Embryonic facial prominence (tissue), 1 donor: ENCODE results near the gene ELSPBP1.
"Not testable (repeated sequence)": the region's sequence is repeated elsewhere in the genome, so short reads cannot be mapped to it uniquely, and the experiment has no call there.

Source experiments
- DNase-seq: peaks from one replicate; pipeline ENCODE4 v3.0.0-alpha.2; 2016; ENCODE audit errors: extremely low spot score

ELSPBP1 gene

DNA sequence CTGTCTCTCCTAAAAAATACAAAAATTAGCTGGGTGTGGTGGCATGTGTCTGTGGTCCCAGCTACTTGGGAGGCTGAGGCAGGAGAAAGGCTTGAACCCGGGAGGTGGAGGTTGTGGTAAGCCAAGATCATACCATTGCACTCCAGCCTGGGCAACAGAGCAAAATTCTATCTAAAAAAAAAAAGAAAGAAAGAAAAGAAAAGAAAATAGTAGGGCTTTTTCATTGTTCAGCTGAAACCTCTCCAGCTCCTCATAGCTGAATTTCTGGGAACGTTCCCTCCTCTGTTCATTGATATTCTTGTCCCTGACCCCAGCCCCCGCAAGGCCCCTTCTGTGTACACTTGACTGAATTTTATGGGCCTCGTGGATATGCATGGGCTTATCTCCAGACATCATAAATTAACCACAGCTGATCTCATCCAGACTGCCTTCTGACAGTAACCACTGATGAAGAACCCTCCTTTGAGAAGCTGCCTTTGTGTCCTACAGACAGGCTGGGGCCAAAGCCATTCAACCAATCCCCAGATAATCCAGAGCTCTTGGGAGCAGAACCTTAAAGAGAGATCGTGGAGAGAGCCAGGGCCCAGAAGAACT is at the start of gene ELSPBP1:
Gene ELSPBP1 (plus strand): TSS at position 424 of the 594 bp plus-strand sequence. CDS start 14,036 bp downstream, outside the sequence.
- DNase-seq = no peak

DNA sequence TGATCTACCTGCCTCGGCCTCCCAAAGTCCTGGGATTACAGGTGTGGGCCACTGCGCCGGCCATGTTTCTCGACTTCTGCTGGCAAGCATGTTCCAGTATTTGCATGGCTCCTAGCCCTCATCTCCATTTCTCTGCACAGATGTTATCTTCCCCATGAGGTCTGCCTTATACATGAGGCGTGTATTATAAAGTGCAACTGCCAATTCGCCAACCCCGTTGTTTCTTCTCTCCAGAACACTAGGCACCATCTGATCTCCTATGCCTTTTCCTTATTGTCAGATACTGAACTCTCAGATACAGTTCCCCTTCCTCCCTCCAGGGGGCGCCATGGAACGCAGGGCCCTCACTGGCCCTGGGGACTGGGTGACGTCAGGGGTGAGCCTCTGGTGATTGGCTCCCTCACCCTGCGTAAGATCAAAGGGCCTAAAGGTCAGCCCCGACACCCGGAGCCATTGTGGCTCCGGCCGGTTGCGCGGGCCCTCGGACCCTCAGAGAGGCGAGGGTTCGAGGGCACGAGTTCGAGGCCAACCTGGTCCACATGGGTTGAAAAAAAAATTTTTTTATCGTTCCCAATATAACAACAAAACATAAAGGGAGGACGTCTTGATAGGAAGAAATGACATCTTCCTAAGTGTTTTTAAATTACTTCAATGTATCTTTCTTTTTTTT is 44.4 kb upstream of the ELSPBP1 start:
- DNase-seq = not testable (repeated sequence)

DNA sequence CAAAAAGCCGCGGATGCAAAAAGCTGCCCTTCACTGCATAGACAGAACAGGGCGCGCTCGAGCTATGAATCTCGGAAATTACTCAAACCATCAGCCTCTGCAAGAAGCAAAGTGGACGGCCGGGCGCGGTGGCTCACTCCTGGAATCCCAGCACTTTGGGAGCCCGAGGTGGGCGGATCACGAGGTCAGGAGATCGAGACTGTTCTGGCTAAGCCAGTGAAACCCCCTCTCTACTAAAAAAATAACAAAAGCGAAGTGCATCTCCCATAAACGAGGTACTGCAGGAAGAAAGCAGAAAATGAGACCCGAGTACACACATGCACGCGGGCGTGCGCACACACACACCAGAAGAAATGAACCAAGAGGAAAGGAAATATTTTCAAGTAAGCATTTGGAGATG is 42.3 kb upstream of the ELSPBP1 start:
- DNase-seq = not testable (repeated sequence)

DNA sequence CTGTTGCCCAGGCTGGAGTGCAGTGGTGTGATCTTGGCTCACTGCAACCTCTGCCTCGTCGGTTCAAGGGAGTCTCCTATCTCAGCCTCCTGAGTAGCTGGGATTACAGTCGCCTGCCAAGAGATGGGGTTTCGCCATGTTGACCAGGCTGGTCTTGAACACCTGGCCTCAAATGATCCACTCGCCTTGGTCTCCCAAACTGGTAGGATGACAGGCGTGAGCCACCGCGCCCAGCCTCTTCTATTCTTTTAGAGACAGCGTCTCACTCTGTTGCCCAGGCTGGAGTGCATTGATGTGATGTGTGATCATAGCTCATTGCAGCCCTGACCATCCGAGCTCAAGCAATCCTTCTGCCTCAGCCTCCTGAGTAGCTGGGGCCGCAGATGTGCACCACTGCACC is 38.5 kb upstream of the ELSPBP1 start:
- not testable (repeated sequence) for DNase-seq

DNA sequence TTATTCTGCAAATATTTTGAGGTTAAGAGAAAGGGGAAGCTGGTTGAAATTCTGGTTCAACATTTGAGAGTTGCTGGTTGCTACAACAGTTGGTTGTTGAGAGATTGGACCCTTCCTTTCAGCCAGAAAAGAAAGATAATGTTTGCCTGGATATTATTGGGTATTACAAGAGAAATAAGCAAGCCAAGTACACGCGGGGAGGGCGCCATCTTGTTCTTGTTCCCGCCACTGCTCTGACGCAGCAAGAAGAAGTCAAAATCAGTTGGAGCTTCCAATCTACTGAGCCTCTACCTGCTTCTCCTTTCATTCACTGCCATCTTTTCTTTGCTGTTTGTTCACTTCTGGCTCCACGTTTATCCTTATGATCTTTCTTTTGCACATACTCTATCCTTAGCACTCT is 20.9 kb upstream of the ELSPBP1 start:
- no peak for DNase-seq

DNA sequence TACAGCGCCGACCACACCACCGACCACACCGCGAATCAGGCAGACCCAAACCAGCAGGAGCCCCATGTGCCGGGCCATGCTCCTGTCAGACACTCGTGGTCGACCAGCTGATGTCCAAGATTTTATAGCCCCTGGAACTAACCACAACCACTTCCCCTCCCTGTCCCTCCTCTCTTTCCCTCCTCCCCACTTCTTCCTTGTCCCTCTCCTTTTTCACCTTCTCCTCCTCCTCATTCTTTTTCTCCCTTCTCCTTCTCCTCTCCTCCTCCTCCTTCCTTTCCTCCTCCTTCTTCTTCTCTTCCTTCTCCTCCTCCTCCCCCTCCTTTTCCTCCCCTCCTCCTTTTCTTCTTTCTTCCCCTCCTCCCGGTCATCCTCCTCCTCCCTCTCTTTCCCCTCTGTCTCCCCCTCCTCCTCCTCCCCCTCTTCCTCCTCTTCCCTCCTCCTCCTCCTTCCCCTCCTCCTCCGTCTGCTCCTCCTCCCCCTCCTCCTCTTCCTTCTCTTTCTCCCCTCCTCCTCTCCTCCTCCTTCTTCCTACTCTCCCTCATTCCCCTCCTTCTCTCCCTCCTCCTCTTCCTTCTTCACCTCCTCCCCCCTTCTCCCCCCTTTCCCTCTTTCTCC is 3.1 kb upstream of the ELSPBP1 start:
- no peak for DNase-seq

DNA sequence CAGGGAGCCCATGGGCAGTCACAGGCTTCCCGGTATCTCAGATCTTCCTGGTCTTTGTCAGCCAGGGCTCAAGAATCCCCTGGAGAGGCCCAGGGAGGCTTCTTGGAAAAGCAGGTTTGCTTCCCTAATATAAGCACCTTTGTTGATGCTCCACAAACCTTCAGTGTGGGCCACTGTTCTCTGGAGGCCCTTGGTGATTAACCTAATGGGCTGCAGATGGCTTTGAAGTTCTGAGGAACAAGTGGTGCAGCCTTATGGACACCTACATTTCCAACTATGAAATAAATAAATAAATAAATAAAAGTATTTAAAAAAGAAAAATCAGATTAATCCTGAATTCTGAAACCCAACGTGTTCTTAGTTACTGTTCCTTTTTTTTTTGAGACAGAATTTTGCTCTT is 2.4 kb upstream of the ELSPBP1 start, which contains the start of gene BSPH1:
Gene BSPH1 (minus strand): TSS at position 101 of the 400 bp plus-strand sequence. CDS start 89 bp downstream, at position 12.
- DNase-seq = no peak

DNA sequence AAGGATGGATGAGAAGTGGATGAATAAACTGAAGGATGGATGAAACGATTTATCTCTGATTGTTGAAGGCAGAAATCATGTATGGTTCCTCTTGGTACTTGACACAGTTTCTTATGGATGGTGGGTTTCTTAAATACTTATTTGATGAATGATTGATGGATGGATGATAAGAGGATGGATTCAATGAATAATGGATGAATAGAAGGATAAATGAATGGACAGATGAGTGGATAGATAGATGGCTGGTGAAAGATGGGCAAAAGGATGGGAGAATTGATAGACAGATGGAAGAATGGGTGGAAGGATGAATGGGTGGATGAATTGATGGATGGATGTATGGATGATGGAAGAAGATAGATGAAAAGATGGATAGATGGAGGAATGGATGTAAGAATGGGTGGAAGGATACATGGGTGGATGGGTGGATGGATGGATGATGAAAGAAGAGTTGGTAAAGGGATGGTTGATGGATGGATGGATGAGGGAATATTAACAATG is 1.8 kb downstream of the ELSPBP1 start:
- DNase-seq = no peak

DNA sequence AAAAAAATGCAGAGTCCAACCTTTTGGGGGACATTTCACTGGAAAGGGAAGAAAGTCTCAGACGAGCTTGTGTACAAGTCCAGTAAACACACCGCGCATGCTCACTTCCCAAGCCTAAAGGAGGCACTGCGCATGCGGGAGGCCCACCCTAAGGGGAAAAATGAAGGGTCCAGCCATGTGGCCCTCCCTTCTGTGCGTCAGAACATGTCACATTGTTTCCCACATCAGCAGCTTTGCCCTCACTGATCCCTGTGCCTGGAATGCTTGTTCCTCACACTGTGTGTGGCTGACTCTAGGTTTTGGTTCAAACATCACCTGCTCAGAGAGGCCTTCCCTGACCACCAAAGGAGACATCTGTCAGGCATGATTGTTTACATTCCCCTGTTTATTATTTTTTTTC is 4.4 kb downstream of the ELSPBP1 start:
- DNase-seq = no peak

DNA sequence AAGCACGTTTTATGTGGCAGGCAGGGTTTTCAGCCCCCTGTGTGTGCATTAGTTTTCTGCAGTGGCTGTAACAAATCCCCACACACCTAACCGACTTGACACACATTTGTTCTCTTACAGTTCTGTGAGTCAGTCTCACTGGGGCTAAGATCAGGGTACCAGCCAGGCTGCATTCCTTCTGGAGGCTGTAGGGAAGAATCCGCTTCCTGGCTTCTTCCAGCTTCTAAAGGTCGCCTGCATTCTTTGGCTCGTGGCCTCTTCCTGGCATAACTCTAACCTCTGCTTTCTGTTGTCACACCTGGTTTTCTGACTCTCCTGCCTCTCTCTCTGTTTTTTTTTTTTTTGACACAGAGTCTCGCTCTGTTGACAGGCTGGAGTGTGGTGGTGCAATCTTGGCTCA is 6.4 kb downstream of the ELSPBP1 start:
- DNase-seq = no peak

DNA sequence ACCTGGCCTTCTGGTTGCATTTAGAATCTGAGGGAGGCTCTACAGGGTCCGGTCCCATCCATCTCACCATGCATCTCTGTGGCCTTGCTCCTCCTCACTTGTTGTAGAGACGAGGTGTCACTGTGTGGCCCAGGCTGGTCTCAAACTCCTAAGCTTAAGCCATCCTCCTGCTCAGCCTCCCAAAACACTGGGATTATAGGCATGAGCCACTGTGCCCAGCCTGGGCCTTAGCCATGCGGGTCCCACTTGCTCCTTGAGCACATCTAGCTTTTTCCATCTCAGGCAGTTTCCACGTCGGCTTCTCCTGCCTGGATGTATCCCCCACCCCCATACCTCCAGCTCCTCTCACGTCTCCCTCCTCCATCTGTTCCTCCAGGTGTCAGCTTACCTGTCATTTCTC is 9.8 kb downstream of the ELSPBP1 start:
- no peak for DNase-seq

DNA sequence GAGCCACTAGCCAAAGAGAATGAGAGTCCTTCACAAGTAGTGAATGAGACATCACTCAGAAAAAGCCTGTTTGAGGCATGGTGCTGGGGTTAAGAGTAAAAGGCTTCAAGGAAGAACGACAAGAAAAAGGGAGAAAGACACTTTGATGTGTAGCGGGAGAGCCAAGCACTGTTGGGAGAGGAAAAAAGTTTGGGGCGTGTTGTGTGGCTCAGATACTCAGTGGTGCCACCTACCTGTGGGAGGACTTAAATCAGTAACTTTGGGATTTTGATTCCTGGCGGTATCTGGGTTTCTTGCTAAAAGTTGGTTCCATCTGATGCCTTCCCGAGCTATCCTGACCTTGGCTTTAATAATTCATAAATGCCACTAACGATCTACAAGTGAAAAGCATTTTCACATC is 12.3 kb downstream of the ELSPBP1 start:
- DNase-seq = no peak

DNA sequence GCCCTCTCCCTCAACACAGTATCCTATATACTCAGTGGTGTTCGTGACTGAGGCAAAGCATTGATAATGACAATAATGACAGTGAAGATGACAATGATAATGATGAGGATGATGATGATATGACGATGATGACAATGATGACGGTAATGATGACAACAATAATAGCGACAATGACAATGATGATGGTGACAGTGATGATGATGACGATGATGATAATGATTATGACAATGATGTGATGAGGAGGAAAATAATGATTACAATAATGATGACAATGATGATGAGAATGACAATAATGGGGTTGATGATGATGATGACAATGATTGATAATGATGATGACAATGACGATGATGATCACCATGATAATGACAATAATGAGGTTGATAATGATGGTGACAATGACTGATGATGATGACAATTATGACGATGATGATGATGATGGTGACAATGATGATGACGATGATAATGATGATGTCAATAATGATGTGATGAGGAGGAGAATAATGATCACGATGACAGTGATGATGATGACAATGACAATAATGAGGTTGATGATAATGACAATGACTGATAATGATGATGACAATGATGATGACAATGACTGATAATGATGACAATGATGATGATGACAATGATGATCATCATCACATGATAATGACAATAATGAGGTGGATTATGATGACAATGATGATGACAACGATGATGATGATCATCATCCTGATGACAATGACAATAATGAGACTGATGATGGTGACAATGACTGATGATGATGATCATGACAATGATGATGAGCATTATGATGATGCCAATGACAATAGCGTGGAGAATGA is 16.7 kb downstream of the ELSPBP1 start:
- DNase-seq = no peak

DNA sequence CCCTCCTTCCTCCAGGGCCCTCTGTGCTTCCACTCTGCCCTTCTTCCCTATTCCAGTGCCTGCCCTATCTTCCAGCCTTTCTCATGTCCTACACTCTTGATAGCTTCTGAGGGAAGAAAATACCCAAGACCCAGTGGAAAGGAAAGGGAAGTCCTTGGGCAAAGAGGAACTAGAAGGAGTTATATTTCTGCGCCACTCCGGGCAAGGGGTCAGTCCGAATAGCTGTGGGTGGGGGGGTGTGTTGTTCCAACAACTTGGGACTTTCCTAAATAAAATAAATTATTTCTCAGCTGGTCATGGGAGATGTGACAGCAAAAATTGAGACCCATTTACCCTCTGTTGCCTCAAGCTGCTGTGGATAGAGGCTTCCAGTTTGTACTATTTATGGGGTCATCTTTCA is 26.3 kb downstream of the ELSPBP1 start:
- DNase-seq = no peak

DNA sequence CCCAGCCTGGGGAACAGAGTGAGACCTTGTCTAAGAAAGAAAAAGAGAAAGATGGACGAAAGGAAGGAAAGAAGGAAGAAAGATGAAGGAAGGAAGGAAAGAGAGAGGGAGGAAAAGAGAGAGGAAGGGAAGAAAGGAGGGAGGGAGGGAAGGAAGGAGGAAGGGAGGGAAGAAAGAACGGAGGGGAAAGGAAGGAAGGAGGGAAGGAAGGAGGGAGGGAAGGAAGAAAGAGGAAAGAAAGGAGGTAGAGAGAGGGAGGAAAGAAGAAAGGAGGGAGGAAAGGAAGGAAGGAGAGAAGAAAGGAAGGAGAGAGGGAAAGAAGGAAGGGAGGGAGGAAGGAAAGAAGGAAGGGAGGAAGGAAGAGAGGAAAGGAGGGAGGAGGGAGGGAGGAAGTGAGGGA is 28.6 kb downstream of the ELSPBP1 start:
- DNase-seq = no peak

DNA sequence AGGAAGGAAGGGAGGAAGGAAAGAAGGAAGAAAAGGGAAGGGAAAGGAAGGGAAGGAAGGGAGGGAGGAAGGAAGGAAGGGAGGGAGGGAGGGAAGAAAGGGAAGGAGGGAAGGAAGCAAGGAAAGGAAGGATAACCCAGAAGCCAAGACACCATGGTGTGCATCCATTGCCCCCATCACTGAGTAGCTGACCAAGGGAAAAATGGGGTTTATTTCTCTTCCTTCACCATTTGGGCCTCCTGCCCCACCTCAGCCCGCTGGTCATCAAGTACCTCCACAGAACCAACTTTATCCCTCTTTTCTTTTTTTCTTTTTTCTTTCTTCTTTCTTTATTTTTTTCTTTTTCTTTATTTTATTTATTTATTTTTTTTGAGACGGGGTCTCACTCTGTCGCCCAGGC is 29.1 kb downstream of the ELSPBP1 start:
- no peak for DNase-seq

DNA sequence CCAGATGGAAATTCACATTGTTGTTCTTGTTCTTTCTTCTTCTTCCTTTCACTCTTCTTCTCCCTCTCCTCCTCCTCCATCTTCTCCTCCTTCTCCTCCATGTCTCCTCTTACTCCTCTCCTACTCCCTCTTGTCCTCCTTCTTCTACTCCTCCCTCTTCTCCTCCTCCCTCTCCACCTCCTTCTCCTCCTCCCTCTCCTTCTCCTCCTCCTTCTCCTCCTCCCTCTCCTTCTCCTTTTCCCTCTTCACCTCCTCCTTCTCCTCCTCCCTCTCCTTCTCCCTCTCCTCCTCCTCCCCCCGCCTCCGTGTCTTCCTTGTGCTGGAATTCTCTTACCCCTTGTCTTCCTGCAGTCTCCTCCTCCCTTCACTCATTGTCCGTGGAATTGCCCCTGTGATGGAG is 31.0 kb downstream of the ELSPBP1 start:
- no peak for DNase-seq

DNA sequence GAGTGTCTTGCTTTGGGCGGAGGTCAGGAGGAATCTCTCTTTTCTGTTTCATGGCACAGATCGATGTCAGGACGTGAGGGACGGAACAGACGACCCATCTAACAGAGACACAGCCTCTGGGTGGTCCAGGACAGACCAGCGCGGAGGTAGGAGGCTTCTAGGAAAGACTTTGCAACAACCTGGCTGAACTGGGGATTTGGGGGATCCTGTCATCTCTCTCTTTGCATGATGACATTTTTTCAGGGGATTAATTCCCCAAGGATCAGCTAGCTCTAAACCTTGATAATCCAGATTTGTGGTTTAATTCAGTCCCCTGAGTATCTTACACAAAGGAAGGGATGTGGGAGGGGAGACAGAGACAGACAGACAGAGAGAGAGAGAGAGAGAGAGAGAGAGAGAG is 35.0 kb downstream of the ELSPBP1 start:
- DNase-seq = no peak

DNA sequence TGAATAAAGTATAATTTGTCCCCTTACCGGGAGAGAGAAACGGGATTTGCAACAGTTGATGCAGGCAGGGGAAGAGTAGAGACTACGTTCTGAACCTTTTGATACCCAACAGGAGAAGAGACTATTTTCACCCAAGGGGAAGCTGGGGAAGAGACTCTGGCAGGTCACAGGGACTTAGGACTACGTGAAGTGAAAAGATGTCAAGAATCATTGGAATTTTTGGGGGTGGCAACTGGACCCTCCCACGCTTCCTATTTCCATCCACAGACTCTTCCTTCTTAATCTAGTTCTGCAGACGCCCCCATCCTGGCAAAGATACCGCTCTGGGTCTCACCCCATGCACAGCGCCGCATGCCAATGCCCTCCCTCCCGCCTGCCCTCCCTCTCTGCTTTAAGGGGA is 35.6 kb downstream of the ELSPBP1 start:
- no peak for DNase-seq

DNA sequence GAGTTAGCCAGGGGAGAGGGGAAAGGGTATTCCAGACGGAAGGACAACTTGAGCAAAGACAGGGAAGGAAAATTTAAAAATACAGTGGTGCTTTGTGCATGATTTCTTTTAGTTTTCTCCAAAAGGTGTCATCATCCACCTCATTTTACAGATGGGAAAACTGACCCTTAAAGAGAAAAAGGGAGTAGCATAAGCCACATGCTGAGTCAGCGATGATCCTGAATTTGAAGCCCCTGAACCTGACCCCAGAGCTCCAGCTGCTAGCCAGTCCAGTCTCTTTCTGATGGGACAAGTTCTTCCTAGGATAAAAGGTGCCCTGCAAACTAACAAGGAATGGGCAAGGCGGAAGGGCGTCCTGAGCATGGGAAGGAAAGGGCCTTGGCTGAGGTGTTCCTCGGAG is 39.2 kb downstream of the ELSPBP1 start:
- no peak for DNase-seq

DNA sequence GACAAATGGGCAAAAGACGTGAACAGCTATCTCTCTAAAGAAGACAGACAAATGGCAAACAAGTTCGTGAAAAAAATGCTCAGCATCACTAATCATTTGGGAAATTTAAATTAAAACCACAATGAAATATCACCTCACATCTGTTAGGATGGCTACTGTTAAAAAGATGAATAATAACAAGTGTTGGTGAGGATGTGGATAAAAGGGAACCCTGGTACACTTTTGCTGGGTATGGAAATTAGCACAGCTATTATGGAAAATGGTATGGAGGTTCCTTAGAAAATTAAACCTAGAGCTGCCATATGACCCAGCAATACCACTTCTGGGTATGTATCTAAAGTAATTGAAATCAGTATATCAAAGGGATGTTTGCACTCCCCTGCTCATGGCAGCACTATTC is 42.3 kb downstream of the ELSPBP1 start:
- DNase-seq = no peak

DNA sequence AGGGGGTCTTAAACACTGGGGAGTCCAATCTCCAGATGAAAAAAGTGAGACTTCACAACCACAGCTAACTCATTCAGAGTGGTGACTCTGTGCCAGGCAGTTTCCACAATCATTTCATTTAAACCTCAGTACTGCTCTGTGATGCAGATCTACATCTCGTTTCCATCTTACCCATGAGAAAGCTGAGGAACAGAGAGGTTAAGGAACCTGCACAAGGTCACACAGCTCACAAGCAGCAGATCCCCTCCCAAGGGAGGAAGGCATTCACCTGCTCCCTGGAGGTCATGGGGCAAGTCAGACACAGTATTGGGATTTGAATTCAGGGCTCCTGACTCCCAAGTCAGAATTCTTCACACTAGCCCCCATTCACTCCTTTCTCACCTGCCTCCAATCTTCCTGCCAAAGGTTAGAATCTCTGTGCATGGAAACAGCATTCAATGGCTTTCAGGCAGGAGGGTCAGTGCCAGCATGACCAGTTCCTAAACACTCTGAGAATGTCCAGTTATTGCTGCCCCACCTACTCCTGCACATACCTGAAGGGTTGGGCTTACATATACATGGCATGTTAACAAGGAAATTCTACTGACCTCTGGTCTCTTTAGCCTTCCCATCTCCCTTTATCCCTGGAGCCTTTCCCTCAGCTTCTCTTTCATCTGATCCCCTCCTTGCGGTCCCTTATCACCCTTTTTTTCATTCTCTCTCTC is 47.6 kb downstream of the ELSPBP1 start:
- DNase-seq = no peak
